GM19397 (cell line): ENCODE data around the gene SHROOM1.
A peak's percentile ranks its signal among the peaks of the same experiment; 100 is the strongest.

Experiments used
- ATAC-seq: cut with Tn5 transposase; IDR thresholded peaks from one replicate; pipeline ENCODE4 v1.9.1; 2021; ENCODE audit warnings: mild to moderate bottlenecking, moderate library complexity; ENCODE audit not compliant: unreplicated experiment

Gene SHROOM1

GRCh38 chr5:132781029-132781428 is 49.4 kb downstream of the SHROOM1 start:
- no peak for ATAC-seq

GRCh38 chr5:132780577-132780976 is 49.9 kb downstream of the SHROOM1 start:
- ATAC-seq = no peak

- no peak for ATAC-seq
These were observed 50.5 kb downstream of the SHROOM1 start for GRCh38 chr5:132779961-132780360.

GRCh38 chr5:132778856-132779255 is 51.6 kb downstream of the SHROOM1 start:
- ATAC-seq = no peak

- no peak for ATAC-seq
These were observed 52.3 kb downstream of the SHROOM1 start for GRCh38 chr5:132778129-132778528.

GRCh38 chr5:132777209-132778069 is 53.0 kb downstream of the SHROOM1 start, which contains the start of gene SEPTIN8:
Gene SEPTIN8 (minus strand): TSS chr5:132777239. CDS start chr5:132777137, 102 bp downstream.
- ATAC-seq = peak; percentile 63

GRCh38 chr5:132776938-132777208 is 53.6 kb downstream of the SHROOM1 start:
- ATAC-seq = no peak

- peak; percentile 10 for ATAC-seq
These were observed 54.1 kb downstream of the SHROOM1 start for GRCh38 chr5:132776131-132776937.

- ATAC-seq = no peak
These were observed 54.9 kb downstream of the SHROOM1 start for GRCh38 chr5:132775476-132775961.

- no peak for ATAC-seq
These were observed 55.6 kb downstream of the SHROOM1 start for GRCh38 chr5:132774896-132775295.

- ATAC-seq = no peak
These were observed 56.0 kb downstream of the SHROOM1 start for GRCh38 chr5:132774406-132774805.

GRCh38 chr5:132773601-132774355 is 56.7 kb downstream of the SHROOM1 start:
- ATAC-seq = no peak

GRCh38 chr5:132773114-132773513 is 57.3 kb downstream of the SHROOM1 start:
- no peak for ATAC-seq

- ATAC-seq = no peak
These were observed 58.0 kb downstream of the SHROOM1 start for GRCh38 chr5:132772291-132773070.
